GM23338 (cell line): ENCODE data around the gene NPS. TPM values are rescaled to one million over a fixed set of nuclear protein-coding genes. Genes with fewer than 3 reads are reported as not detected.
A peak's percentile ranks its signal among the peaks of the same experiment; 100 is the strongest.

Experiments used
- ATAC-seq: fragments of 200-7000 bp; cut with Tn5 transposase; 3 replicates; pipeline ENCODE4 v1.9.1; 2020
- DNase-seq: peaks from one replicate; pipeline ENCODE4 v3.0.0-alpha.2; 2015; ENCODE audit warnings: low spot score
- H2AFZ ChIP-seq: fragments of 200-600 bp; sonication (generic); 2 replicates; pipeline ENCODE4 v1.8.0; 2016; ENCODE audit warnings: antibody characterized with exemption, mild to moderate bottlenecking, moderate library complexity
- H3F3A ChIP-seq: fragments of 200-600 bp; sonication (generic); replicated peaks from 2 replicates; pipeline ENCODE4 v1.8.0; 2017; ENCODE audit warnings: antibody characterized with exemption, mixed run types, low read depth
- H3K27ac ChIP-seq: fragments of 200-600 bp; sonication (generic); 2 replicates; pipeline ENCODE4 v1.6.1; 2016; ENCODE audit warnings: low read depth
- H3K27me3 ChIP-seq: fragments of 200-600 bp; sonication (generic); 2 replicates; pipeline ENCODE4 v1.8.0; 2016; ENCODE audit warnings: mild to moderate bottlenecking, mixed run types, moderate library complexity; ENCODE audit not compliant: insufficient read depth
- H3K36me3 ChIP-seq: fragments of 200-600 bp; sonication (generic); 2 replicates; pipeline ENCODE4 v1.8.0; 2016; ENCODE audit warnings: mild to moderate bottlenecking; ENCODE audit not compliant: insufficient read depth
- H3K4me1 ChIP-seq: fragments of 200-600 bp; sonication (generic); 2 replicates; pipeline ENCODE4 v1.8.0; 2016; ENCODE audit warnings: mild to moderate bottlenecking, moderate library complexity; ENCODE audit not compliant: insufficient read depth
- H3K4me2 ChIP-seq: fragments of 200-600 bp; sonication (generic); 2 replicates; pipeline ENCODE4 v1.7.1; 2017; ENCODE audit warnings: mixed run types
- H3K4me3 ChIP-seq: fragments of 200-600 bp; sonication (generic); 2 replicates; pipeline ENCODE4 v1.6.1; 2016; ENCODE audit warnings: mixed run types
- H3K79me2 ChIP-seq: fragments of 200-600 bp; sonication (generic); replicated peaks from 2 replicates; pipeline ENCODE4 v1.8.0; 2017; ENCODE audit warnings: mild to moderate bottlenecking; ENCODE audit not compliant: insufficient read depth
- H3K9me2 ChIP-seq: fragments of 200-600 bp; sonication (generic); 2 replicates; pipeline ENCODE4 v1.8.0; 2017; ENCODE audit not compliant: insufficient read depth
- H4K20me1 ChIP-seq: fragments of 200-600 bp; sonication (generic); replicated peaks from 2 replicates; pipeline ENCODE4 v1.8.0; 2017; ENCODE audit warnings: mild to moderate bottlenecking; ENCODE audit not compliant: insufficient read depth
- H3K27ac Mint-ChIP-seq: 2 replicates; pipeline ENCODE4 v1.8.0; 2020; ENCODE audit warnings: inconsistent platforms, mild to moderate bottlenecking, moderate library complexity, mixed read lengths
- H3K27me3 Mint-ChIP-seq: 3 replicates; pipeline ENCODE4 v1.8.0; 2022; ENCODE audit warnings: low read depth, mild to moderate bottlenecking, moderate library complexity, mixed read lengths, inconsistent platforms; ENCODE audit not compliant: insufficient read depth, poor library complexity
- H3K36me3 Mint-ChIP-seq: 3 replicates; pipeline ENCODE4 v1.8.0; 2021; ENCODE audit warnings: low read depth, mild to moderate bottlenecking, inconsistent platforms, moderate library complexity, mixed read lengths
- H3K4me1 Mint-ChIP-seq: 3 replicates; pipeline ENCODE4 v1.8.0; 2020; ENCODE audit warnings: mild to moderate bottlenecking, inconsistent platforms, mixed read lengths
- H3K4me3 Mint-ChIP-seq: 3 replicates; pipeline ENCODE4 v1.8.0; 2021; ENCODE audit warnings: moderate library complexity, mild to moderate bottlenecking, inconsistent platforms, mixed read lengths
- H3K9me3 Mint-ChIP-seq: 3 replicates; pipeline ENCODE4 v1.8.0; 2020; ENCODE audit warnings: moderate library complexity, mild to moderate bottlenecking, inconsistent platforms, mixed read lengths
- CREB1 ChIP-seq: fragments of 250-450 bp; sonication (Bioruptor Pico); IDR thresholded peaks from 2 replicates; pipeline ENCODE4 v1.5.0; 2020; ENCODE audit warnings: low read depth, mild to moderate bottlenecking, moderate library complexity
- ETS1 ChIP-seq: IDR thresholded peaks from 2 replicates; pipeline ENCODE4 v1.6.1; 2016; ENCODE audit warnings: antibody characterized with exemption
- EZH2phosphoT487 ChIP-seq: fragments of 200-600 bp; sonication (generic); IDR thresholded peaks from one replicate; pipeline ENCODE4 v1.8.1; 2018; ENCODE audit warnings: antibody characterized with exemption; ENCODE audit not compliant: unreplicated experiment
- JUNB ChIP-seq: IDR thresholded peaks from one replicate; pipeline ENCODE4 v1.6.1; 2016; ENCODE audit warnings: antibody characterized with exemption; ENCODE audit not compliant: unreplicated experiment
- NANOG ChIP-seq: IDR thresholded peaks from 2 replicates; pipeline ENCODE4 v1.6.1; 2016; ENCODE audit warnings: antibody characterized with exemption, borderline replicate concordance
- POLR2AphosphoS5 ChIP-seq: IDR thresholded peaks from 2 replicates; pipeline ENCODE4 v1.6.1; 2016; ENCODE audit warnings: antibody characterized with exemption, low read depth
- STAT1 ChIP-seq: IDR thresholded peaks from one replicate; pipeline ENCODE4 v1.6.1; 2016; ENCODE audit warnings: antibody characterized with exemption; ENCODE audit not compliant: unreplicated experiment
- polyA plus RNA-seq: library from polyadenylated mRNA; unstranded; fragments of >200 nt; fragmentation: Nextera tagmentation; extraction: Ambion mirVana; gene quantifications from 2 replicates; pipeline ENCODE4 v1.2.1, GENCODE V29; 2016
- total RNA-seq: library from RNA; depleted of rRNA; stranded (reverse); fragments of >200 nt; shearing (Covaris generic); gene quantifications from 2 replicates; pipeline ENCODE4 v1.2.3, GENCODE V29; 2014; rRNA removed
- TF ChIP-seq, protein P1 (sequence below), 2 experiments: fragments of 200-600 bp in 1 of 2; sonication (generic) in 1 of 2; conservative IDR thresholded peaks; 2 replicates each; pipeline versions ENCODE4 v1.5.1 to v1.6.1; 2016 to 2017; ENCODE audit warnings: antibody characterized with exemption in 2 of 2, low read depth in 2 of 2, mild to moderate bottlenecking in 2 of 2, moderate library complexity in 1 of 2
- TF ChIP-seq, protein P2 (sequence below): IDR thresholded peaks from one replicate; pipeline ENCODE4 v1.6.1; 2018; ENCODE audit warnings: antibody characterized with exemption; ENCODE audit not compliant: unreplicated experiment

Gene NPS
- total and polyA plus RNA-seq, 2 experiments from 2014 or later = not detected

DNA sequence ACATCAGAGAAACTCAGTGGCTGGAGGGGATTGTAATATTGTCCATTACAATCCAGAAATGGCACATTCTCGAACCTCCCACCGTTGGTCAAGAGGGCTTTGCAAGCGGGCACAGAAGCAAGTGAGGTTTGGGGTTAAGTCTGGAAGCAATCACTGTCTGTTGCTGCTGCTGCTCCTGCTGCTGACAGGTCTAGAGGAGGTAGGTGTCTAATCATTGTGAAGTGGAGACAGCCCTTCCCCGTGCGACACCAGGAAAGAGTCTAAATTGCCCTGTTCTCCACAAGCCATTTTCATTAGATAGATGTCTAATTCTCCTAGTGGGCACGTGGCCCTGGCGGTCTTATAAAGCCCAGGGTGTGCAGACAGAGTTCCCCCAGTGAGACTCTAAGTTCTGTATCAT lies 43.5 kb downstream of the NPS start (continued):
- TF ChIP-seq, protein P1, sequence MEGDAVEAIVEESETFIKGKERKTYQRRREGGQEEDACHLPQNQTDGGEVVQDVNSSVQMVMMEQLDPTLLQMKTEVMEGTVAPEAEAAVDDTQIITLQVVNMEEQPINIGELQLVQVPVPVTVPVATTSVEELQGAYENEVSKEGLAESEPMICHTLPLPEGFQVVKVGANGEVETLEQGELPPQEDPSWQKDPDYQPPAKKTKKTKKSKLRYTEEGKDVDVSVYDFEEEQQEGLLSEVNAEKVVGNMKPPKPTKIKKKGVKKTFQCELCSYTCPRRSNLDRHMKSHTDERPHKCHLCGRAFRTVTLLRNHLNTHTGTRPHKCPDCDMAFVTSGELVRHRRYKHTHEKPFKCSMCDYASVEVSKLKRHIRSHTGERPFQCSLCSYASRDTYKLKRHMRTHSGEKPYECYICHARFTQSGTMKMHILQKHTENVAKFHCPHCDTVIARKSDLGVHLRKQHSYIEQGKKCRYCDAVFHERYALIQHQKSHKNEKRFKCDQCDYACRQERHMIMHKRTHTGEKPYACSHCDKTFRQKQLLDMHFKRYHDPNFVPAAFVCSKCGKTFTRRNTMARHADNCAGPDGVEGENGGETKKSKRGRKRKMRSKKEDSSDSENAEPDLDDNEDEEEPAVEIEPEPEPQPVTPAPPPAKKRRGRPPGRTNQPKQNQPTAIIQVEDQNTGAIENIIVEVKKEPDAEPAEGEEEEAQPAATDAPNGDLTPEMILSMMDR (conservative IDR thresholded peaks at IDR 0.05; ENCODE audit: low read depth in 2 of 2) = no peak
- TF ChIP-seq EZH2phosphoT487 (no peak), CREB1 (CRISPR knock-in tag) (no peak), ETS1 (no peak), JUNB (no peak), POLR2AphosphoS5 (no peak), NANOG (no peak), STAT1 (no peak)

- Histone ChIP-seq H3F3A (no peaks in the 10 kb centered on the region), H3K79me2 (no peaks in the 10 kb centered on the region), H3K27me3 (no peaks in the 10 kb centered on the region), H3K4me1 (no peaks in the 10 kb centered on the region), H3K27ac (no peak overlapping the region), H3K36me3 (no peaks in the 10 kb centered on the region), H3K9me2 (0 out of 2 replicates have a peak, but pooled peaks cover 7% of the 10 kb centered on the region), H3K4me3 (no peak overlapping the region), H4K20me1 (no peaks in the 10 kb centered on the region; the same call in 1 of the 2 replicates), H3K4me2 (no peak overlapping the region), H2AFZ (no peak overlapping the region)
- Mint-ChIP-seq H3K4me1 (no peaks in the 10 kb centered on the region), H3K27ac (no peak overlapping the region), H3K36me3 (no peaks in the 10 kb centered on the region; the same call in 2 of the 3 replicates), H3K27me3 (peaks cover 4% of the 10 kb centered on the region), H3K9me3 (peaks cover under 1% of the 10 kb centered on the region; the same call in 1 of the 3 replicates), H3K4me3 (no peak overlapping the region)
- DNase-seq (peak; percentile 78), ATAC-seq (peak; percentile 91)
- TF ChIP-seq, protein P1 (conservative IDR thresholded peaks at IDR 0.05; ENCODE audit: low read depth in 2 of 2) = no peak
- TF ChIP-seq, protein P2, sequence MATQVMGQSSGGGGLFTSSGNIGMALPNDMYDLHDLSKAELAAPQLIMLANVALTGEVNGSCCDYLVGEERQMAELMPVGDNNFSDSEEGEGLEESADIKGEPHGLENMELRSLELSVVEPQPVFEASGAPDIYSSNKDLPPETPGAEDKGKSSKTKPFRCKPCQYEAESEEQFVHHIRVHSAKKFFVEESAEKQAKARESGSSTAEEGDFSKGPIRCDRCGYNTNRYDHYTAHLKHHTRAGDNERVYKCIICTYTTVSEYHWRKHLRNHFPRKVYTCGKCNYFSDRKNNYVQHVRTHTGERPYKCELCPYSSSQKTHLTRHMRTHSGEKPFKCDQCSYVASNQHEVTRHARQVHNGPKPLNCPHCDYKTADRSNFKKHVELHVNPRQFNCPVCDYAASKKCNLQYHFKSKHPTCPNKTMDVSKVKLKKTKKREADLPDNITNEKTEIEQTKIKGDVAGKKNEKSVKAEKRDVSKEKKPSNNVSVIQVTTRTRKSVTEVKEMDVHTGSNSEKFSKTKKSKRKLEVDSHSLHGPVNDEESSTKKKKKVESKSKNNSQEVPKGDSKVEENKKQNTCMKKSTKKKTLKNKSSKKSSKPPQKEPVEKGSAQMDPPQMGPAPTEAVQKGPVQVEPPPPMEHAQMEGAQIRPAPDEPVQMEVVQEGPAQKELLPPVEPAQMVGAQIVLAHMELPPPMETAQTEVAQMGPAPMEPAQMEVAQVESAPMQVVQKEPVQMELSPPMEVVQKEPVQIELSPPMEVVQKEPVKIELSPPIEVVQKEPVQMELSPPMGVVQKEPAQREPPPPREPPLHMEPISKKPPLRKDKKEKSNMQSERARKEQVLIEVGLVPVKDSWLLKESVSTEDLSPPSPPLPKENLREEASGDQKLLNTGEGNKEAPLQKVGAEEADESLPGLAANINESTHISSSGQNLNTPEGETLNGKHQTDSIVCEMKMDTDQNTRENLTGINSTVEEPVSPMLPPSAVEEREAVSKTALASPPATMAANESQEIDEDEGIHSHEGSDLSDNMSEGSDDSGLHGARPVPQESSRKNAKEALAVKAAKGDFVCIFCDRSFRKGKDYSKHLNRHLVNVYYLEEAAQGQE = peak; percentile 89
These were observed 51.4 kb downstream of the NPS start for GRCh38 chr10:127600479-127600878.

Other genes with a start within 250 kb of the NPS start
- gene FOXI2, start 187.9 kb downstream of the NPS start, total RNA-seq = 1.1 and 1.3 TPM in 2 replicates
- 0.74 and 1.1 TPM in 2 replicates for gene FOXI2, start 187.9 kb downstream of the NPS start, polyA plus RNA-seq